ENCODE measurements around the gene SPTBN2.

The SPTBN2 gene

DNA sequence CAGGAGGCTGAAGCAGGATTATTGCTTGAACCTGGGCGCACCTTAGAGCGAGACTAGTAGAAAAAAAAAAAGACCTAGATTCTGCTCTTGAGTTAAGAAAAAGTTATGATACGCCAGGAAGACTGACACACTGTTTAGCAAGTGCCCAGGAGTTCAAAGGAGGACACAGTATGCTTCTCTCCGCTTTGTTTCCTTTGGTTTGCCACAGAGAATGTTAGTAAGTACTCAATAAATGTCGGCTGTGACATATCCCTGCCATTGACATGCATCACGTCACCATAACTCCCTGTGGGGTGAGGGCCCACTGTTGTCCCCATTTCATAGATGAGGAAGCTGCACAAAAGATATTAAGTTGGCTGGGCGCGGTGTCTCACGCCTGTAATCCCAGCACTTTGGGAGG is 7.1 kb downstream of the SPTBN2 start:
- POLR2A ChIA-PET = no interaction called here

GRCh38 chr11:66720899-66721470 is 8.0 kb downstream of the SPTBN2 start:
- DNase-seq (ENCODE audit: extremely low spot score) = no peak
- TF ChIP-seq SP1 (IDR thresholded peaks at IDR 0.05) (no peak), SUZ12 (IDR thresholded peaks at IDR 0.05) (no peak), ARNT (IDR thresholded peaks at IDR 0.05) (no peak), BHLHE40 (IDR thresholded peaks at IDR 0.05; ENCODE audit: borderline replicate concordance) (no peak), FOXA1 (IDR thresholded peaks at IDR 0.05) (no peak), FOXM1 (IDR thresholded peaks at IDR 0.05; ENCODE audit: borderline replicate concordance) (no peak), CTBP1 (IDR thresholded peaks at IDR 0.05; ENCODE audit: borderline replicate concordance) (no peak), LEF1 (IDR thresholded peaks at IDR 0.05; ENCODE audit: borderline replicate concordance) (no peak), PKNOX1 (IDR thresholded peaks at IDR 0.05) (no peak), NFRKB (IDR thresholded peaks at IDR 0.05) (no peak), FOXK2 (IDR thresholded peaks at IDR 0.05) (no peak), TARDBP (IDR thresholded peaks at IDR 0.05) (no peak), ELF4 (IDR thresholded peaks at IDR 0.05) (no peak), ZNF384 (IDR thresholded peaks at IDR 0.05) (no peak), L3MBTL2 (conservative IDR thresholded peaks at IDR 0.05) (no peak), HDGF (IDR thresholded peaks at IDR 0.05; ENCODE audit: borderline replicate concordance) (no peak)
- CTCF ChIA-PET = interaction anchor here (0.7 to 1.2 kb wide), 2 partner anchors 24 to 72 kb away, joined by 3 read pairs; no protein-coding TSS in a partner anchor
- POLR2A ChIA-PET = interaction anchor here (2.1 kb wide), 1 partner anchor 9 kb away, joined by 4 read pairs; no protein-coding TSS in a partner anchor

More for the DNA sequence above, 7.1 kb downstream of the SPTBN2 start:
- TF ChIP-seq FOXM1 (IDR thresholded peaks at IDR 0.05; ENCODE audit: borderline replicate concordance) (no peak), PKNOX1 (IDR thresholded peaks at IDR 0.05) (no peak), NFRKB (IDR thresholded peaks at IDR 0.05) (no peak), FOXA1 (IDR thresholded peaks at IDR 0.05) (no peak), ELF4 (IDR thresholded peaks at IDR 0.05) (no peak), FOXK2 (IDR thresholded peaks at IDR 0.05) (no peak), TARDBP (IDR thresholded peaks at IDR 0.05) (no peak), SUZ12 (IDR thresholded peaks at IDR 0.05) (no peak), L3MBTL2 (conservative IDR thresholded peaks at IDR 0.05) (no peak), ARNT (IDR thresholded peaks at IDR 0.05) (no peak), HDGF (IDR thresholded peaks at IDR 0.05; ENCODE audit: borderline replicate concordance) (no peak), CTBP1 (IDR thresholded peaks at IDR 0.05; ENCODE audit: borderline replicate concordance) (no peak), SP1 (IDR thresholded peaks at IDR 0.05) (no peak), ZNF384 (IDR thresholded peaks at IDR 0.05) (no peak), BHLHE40 (IDR thresholded peaks at IDR 0.05; ENCODE audit: borderline replicate concordance) (no peak)
- CTCF ChIA-PET = interaction anchor here (1.2 kb wide), 1 partner anchor 25 kb away, joined by 3 read pairs; no protein-coding TSS in a partner anchor
- DNase-seq (ENCODE audit: extremely low spot score) = no peak

GRCh38 chr11:66720223-66720898 is 8.7 kb downstream of the SPTBN2 start:
- POLR2A ChIA-PET = interaction anchor here (2.1 kb wide), 1 partner anchor 9 kb away, joined by 4 read pairs; no protein-coding TSS in a partner anchor
- CTCF ChIA-PET = interaction anchor here (0.7 to 1.2 kb wide), 2 partner anchors 23 to 71 kb away, joined by 3 read pairs; no protein-coding TSS in a partner anchor
- TF ChIP-seq HDGF (IDR thresholded peaks at IDR 0.05; ENCODE audit: borderline replicate concordance) (no peak), NFRKB (IDR thresholded peaks at IDR 0.05) (no peak), SP1 (IDR thresholded peaks at IDR 0.05) (no peak), TARDBP (IDR thresholded peaks at IDR 0.05) (no peak), FOXM1 (IDR thresholded peaks at IDR 0.05; ENCODE audit: borderline replicate concordance) (no peak), ELF4 (IDR thresholded peaks at IDR 0.05) (no peak), BHLHE40 (IDR thresholded peaks at IDR 0.05; ENCODE audit: borderline replicate concordance) (no peak)
- DNase-seq (ENCODE audit: extremely low spot score) = no peak

- DNase-seq (ENCODE audit: extremely low spot score) = no peak
- ChIA-PET POLR2A (interaction anchor here (2.1 kb wide), 1 partner anchor 8 kb away, joined by 4 read pairs; no protein-coding TSS in a partner anchor), CTCF (no interaction called here)
- TF ChIP-seq BHLHE40 (IDR thresholded peaks at IDR 0.05; ENCODE audit: borderline replicate concordance) = no peak
- TF ChIP-seq ARNT (IDR thresholded peaks at IDR 0.05) = no peak
- no peak for TF ChIP-seq CTBP1 (IDR thresholded peaks at IDR 0.05; ENCODE audit: borderline replicate concordance)
- TF ChIP-seq LEF1 (IDR thresholded peaks at IDR 0.05; ENCODE audit: borderline replicate concordance) = no peak
- TF ChIP-seq ZNF384 (IDR thresholded peaks at IDR 0.05) = no peak
- TF ChIP-seq PKNOX1 (IDR thresholded peaks at IDR 0.05) = no peak
- no peak for TF ChIP-seq SUZ12 (IDR thresholded peaks at IDR 0.05)
- TF ChIP-seq FOXA1 (IDR thresholded peaks at IDR 0.05) = no peak
- TF ChIP-seq FOXM1 (IDR thresholded peaks at IDR 0.05; ENCODE audit: borderline replicate concordance) = no peak
- no peak for TF ChIP-seq ELF4 (IDR thresholded peaks at IDR 0.05)
- no peak for TF ChIP-seq L3MBTL2 (conservative IDR thresholded peaks at IDR 0.05)
- TF ChIP-seq TARDBP (IDR thresholded peaks at IDR 0.05) = no peak
- no peak for TF ChIP-seq SP1 (IDR thresholded peaks at IDR 0.05)
- no peak for TF ChIP-seq HDGF (IDR thresholded peaks at IDR 0.05; ENCODE audit: borderline replicate concordance)
- TF ChIP-seq NFRKB (IDR thresholded peaks at IDR 0.05) = no peak
These were observed 9.7 kb downstream of the SPTBN2 start for GRCh38 chr11:66719111-66719872.
